Loucy (cell line): ENCODE data around the gene KCTD18.

ENCODE experiments used
- H2AFZ ChIP-seq: fragments of 200-600 bp; sonication (generic); 2 replicates; pipeline ENCODE4 v1.6.0; 2016; ENCODE audit warnings: antibody characterized with exemption, mild to moderate bottlenecking, low read length, moderate library complexity
- H3F3A ChIP-seq: fragments of 200-600 bp; 2 replicates; pipeline ENCODE4 v1.6.0; 2016; ENCODE audit warnings: antibody characterized with exemption, low read depth, mild to moderate bottlenecking
- H3K27me3 ChIP-seq: fragments of 200-600 bp; sonication (generic); 2 replicates; pipeline ENCODE4 v1.6.1; 2014; ENCODE audit warnings: low read length, mild to moderate bottlenecking; ENCODE audit not compliant: insufficient read depth, poor library complexity, severe bottlenecking
- H3K36me3 ChIP-seq: fragments of 200-600 bp; sonication (generic); 2 replicates; pipeline ENCODE4 v1.6.1; 2016; ENCODE audit warnings: low read length; ENCODE audit not compliant: insufficient read depth
- H3K4me1 ChIP-seq: fragments of 200-600 bp; sonication (generic); 2 replicates; pipeline ENCODE4 v1.5.1; 2014; ENCODE audit warnings: low read length, mild to moderate bottlenecking; ENCODE audit not compliant: insufficient read depth, poor library complexity, severe bottlenecking
- H3K4me2 ChIP-seq: fragments of 200-600 bp; sonication (generic); 2 replicates; pipeline ENCODE4 v1.6.0; 2014; ENCODE audit warnings: antibody characterized with exemption, low read length, low read depth, mild to moderate bottlenecking; ENCODE audit not compliant: poor library complexity, severe bottlenecking
- H3K4me3 ChIP-seq: fragments of 200-600 bp; sonication (generic); 2 replicates; pipeline ENCODE4 v1.5.1; 2014; ENCODE audit warnings: low read length, mild to moderate bottlenecking, mixed read lengths; ENCODE audit not compliant: poor library complexity, severe bottlenecking
- H3K79me2 ChIP-seq: fragments of 200-600 bp; sonication (generic); 2 replicates; pipeline ENCODE4 v1.6.1; 2014; ENCODE audit warnings: low read length; ENCODE audit not compliant: insufficient read depth
- H3K9ac ChIP-seq: fragments of 200-600 bp; sonication (generic); 2 replicates; pipeline ENCODE4 v1.6.0; 2014; ENCODE audit warnings: mild to moderate bottlenecking, low read depth, low read length, moderate library complexity; ENCODE audit not compliant: poor library complexity, severe bottlenecking
- H3K9me2 ChIP-seq: fragments of 200-600 bp; sonication (generic); replicated peaks from 2 replicates; pipeline ENCODE4 v1.6.1; 2016; ENCODE audit warnings: low read depth, low read length, mixed read lengths
- H3K9me3 ChIP-seq: fragments of 200-600 bp; sonication (generic); 2 replicates; pipeline ENCODE4 v1.6.1; 2014; ENCODE audit warnings: mild to moderate bottlenecking, antibody characterized with exemption, low read length, low read depth; ENCODE audit not compliant: insufficient read depth
- H4K20me1 ChIP-seq: fragments of 200-600 bp; sonication (generic); 2 replicates; pipeline ENCODE4 v1.6.0; 2014; ENCODE audit warnings: antibody characterized with exemption, low read length, mild to moderate bottlenecking; ENCODE audit not compliant: insufficient read depth, poor library complexity, severe bottlenecking
- EZH2phosphoT487 ChIP-seq: fragments of 200-600 bp; IDR thresholded peaks from 2 replicates; pipeline ENCODE4 v1.6.1; 2018; ENCODE audit warnings: antibody characterized with exemption, mild to moderate bottlenecking, moderate library complexity, borderline replicate concordance
- TF ChIP-seq, protein P1 (sequence below): fragments of 200-600 bp; sonication (generic); conservative IDR thresholded peaks from 2 replicates; pipeline ENCODE4 v1.5.1; 2014; ENCODE audit warnings: mild to moderate bottlenecking, antibody characterized with exemption, low read length

KCTD18 gene

DNA sequence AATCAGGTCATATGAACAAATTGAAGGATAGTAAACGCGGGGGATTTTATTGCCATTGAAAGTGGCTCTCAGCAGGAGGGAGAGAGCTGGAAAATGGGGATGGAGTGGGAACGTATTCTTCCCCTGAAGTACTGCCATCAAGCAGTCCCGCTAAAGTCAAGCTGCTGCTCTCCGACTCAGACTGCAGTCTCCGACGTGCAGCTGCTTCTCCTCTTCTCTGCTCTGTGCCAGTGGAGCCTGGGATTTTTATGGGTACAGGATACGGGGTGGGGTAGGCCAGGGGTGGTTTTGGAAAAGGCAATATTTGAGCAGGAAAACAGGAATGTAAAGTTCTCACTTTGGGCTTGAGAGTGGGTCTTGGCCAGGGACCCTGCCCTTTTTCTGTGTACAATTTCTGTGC, 33.0 kb downstream of the KCTD18 start:
- no peak overlapping the region for H3K4me2 ChIP-seq
- no peak overlapping the region for H3K4me3 ChIP-seq
- H3K27me3 ChIP-seq = no peaks in the 10 kb centered on the region
- H3K9me3 ChIP-seq = no peaks in the 10 kb centered on the region
- no peaks in the 10 kb centered on the region for H3K79me2 ChIP-seq
- H3K9ac ChIP-seq = no peak overlapping the region
- no peaks in the 10 kb centered on the region for H4K20me1 ChIP-seq
- H3F3A ChIP-seq = no peaks in the 10 kb centered on the region
- no peaks in the 10 kb centered on the region for H3K4me1 ChIP-seq
- no peak for TF ChIP-seq EZH2phosphoT487
- TF ChIP-seq, protein P1, sequence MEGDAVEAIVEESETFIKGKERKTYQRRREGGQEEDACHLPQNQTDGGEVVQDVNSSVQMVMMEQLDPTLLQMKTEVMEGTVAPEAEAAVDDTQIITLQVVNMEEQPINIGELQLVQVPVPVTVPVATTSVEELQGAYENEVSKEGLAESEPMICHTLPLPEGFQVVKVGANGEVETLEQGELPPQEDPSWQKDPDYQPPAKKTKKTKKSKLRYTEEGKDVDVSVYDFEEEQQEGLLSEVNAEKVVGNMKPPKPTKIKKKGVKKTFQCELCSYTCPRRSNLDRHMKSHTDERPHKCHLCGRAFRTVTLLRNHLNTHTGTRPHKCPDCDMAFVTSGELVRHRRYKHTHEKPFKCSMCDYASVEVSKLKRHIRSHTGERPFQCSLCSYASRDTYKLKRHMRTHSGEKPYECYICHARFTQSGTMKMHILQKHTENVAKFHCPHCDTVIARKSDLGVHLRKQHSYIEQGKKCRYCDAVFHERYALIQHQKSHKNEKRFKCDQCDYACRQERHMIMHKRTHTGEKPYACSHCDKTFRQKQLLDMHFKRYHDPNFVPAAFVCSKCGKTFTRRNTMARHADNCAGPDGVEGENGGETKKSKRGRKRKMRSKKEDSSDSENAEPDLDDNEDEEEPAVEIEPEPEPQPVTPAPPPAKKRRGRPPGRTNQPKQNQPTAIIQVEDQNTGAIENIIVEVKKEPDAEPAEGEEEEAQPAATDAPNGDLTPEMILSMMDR = no peak
- H3K9me2 ChIP-seq = no peaks in the 10 kb centered on the region
- no peak overlapping the region for H2AFZ ChIP-seq
- H3K36me3 ChIP-seq = no peaks in the 10 kb centered on the region

DNA sequence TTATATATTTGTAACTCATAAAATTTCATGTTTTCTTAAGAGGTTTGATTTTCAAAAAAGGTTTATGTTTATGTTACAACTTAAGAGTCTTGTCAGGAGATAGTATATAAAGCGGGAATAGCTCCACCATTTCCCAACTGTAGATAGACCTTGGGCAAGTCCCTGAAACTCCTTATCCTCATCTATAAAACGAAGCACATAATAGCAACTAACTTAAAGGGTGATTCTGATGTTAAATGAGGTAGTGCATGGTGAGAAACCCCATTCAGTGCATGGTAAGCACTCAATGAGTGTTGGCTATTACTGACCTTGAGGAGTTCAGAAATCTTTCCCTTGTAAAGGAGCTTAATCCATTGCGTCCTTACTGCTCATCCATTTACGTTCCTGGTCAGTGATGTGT, 34.1 kb downstream of the KCTD18 start:
- no peaks in the 10 kb centered on the region for H3K9me2 ChIP-seq
- H3F3A ChIP-seq = no peaks in the 10 kb centered on the region
- H3K4me2 ChIP-seq = no peak overlapping the region
- no peak overlapping the region for H3K4me3 ChIP-seq
- H3K9ac ChIP-seq = no peak overlapping the region
- H4K20me1 ChIP-seq = no peaks in the 10 kb centered on the region
- no peaks in the 10 kb centered on the region for H3K36me3 ChIP-seq
- no peaks in the 10 kb centered on the region for H3K9me3 ChIP-seq
- no peak for TF ChIP-seq EZH2phosphoT487
- TF ChIP-seq, protein P1 = no peak
- H3K79me2 ChIP-seq = no peaks in the 10 kb centered on the region
- no peaks in the 10 kb centered on the region for H3K27me3 ChIP-seq
- H2AFZ ChIP-seq = no peak overlapping the region
- H3K4me1 ChIP-seq = no peaks in the 10 kb centered on the region

DNA sequence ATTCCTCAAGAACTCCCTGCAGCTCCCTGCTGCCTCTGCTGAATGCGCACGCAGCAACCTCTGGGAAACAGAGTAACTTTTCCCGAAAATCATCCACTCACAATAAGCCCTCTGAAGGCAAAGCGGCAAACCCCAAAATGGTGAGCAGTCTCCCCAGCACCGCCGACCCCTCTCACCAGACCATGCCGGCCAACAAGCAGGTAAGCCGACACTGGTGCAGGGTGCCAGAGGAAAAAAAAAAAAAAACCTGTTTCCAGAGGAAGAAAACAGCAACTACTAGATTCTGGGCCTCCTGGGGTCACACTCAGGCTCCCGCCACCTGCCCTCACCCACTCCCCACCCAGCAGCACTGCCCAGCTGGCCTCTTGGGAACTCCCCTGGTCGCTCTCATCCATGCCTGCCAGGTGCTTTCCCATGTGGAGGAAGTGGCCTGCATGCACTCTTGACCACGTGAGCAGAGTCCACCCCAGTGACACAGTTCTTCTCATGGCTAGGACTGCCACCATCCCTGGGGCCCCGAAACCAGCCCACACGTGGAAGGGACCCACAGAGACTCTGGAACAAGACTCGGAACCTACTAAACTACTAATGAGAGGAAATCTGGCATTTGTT, 36.9 kb downstream of the KCTD18 start:
- no peak overlapping the region for H3K4me2 ChIP-seq
- H3F3A ChIP-seq = no peaks in the 10 kb centered on the region
- H3K79me2 ChIP-seq = no peaks in the 10 kb centered on the region
- no peaks in the 10 kb centered on the region for H3K9me2 ChIP-seq
- no peaks in the 10 kb centered on the region for H4K20me1 ChIP-seq
- no peaks in the 10 kb centered on the region for H3K36me3 ChIP-seq
- no peak overlapping the region for H3K4me3 ChIP-seq
- no peak overlapping the region for H2AFZ ChIP-seq
- H3K9ac ChIP-seq = no peak overlapping the region
- no peaks in the 10 kb centered on the region for H3K27me3 ChIP-seq
- no peaks in the 10 kb centered on the region for H3K9me3 ChIP-seq
- TF ChIP-seq EZH2phosphoT487 = no peak
- TF ChIP-seq, protein P1 = no peak
- peaks cover 7% of the 10 kb centered on the region for H3K4me1 ChIP-seq
